ENCODE measurements around the gene MRPL33. TPM values are rescaled to one million over a fixed set of nuclear protein-coding genes. Genes with fewer than 3 reads are reported as not detected.

MRPL33 gene
- polyA plus RNA-seq, 3 donors = 67.4 to 341 (median 331) TPM

- Histone ChIP-seq H3K4me1 (ENCODE audit: control insufficient read depth in 1 of 2, insufficient read depth in 2 of 2, low read length in 2 of 2) (peaks cover 59 to 74% of the 10 kb centered on the region in 2 donors), H3K36me3 (replicated peaks in 1 of 2; ENCODE audit: control insufficient read depth in 1 of 2, insufficient read depth in 2 of 2, low read length in 2 of 2) (no peaks in the 10 kb centered on the region), H3K4me3 (replicated peaks in 1 of 3; ENCODE audit: low read depth in 2 of 3, low read length in 3 of 3) (peak overlapping the region in 1 of 3 experiments; percentile 21), H2AFZ (ENCODE audit: insufficient read depth, low read depth, low read length, poor library complexity, severe bottlenecking) (peak overlapping the region; percentile 52), H3K9ac (ENCODE audit: insufficient read depth, low read length, poor library complexity, severe bottlenecking) (no peak overlapping the region), H3K79me2 (ENCODE audit: insufficient read depth, low read length) (no peaks in the 10 kb centered on the region), H3K27me3 (ENCODE audit: control insufficient read depth in 2 of 2, insufficient read depth in 2 of 2, low read length in 2 of 2) (no peaks in the 10 kb centered on the region), H3K4me2 (replicated peaks; ENCODE audit: extremely low read depth, low read length, poor library complexity, severe bottlenecking) (peak overlapping the region; percentile 31), H3K27ac (ENCODE audit: low read depth in 1 of 2, low read length in 2 of 2) (peak overlapping the region in 1 of 2 donors; percentile 39), H4K20me1 (ENCODE audit: insufficient read depth, low read length) (no peaks in the 10 kb centered on the region), H3K9me3 (replicated peaks in 1 of 2; ENCODE audit: control insufficient read depth in 1 of 2, insufficient read depth in 1 of 2, low read length in 2 of 2) (no peaks in the 10 kb centered on the region)
- H3K27me3 Mint-ChIP-seq (ENCODE audit: low read depth in 3 of 3) = peaks cover 0 to 4% (median 0%) of the 10 kb centered on the region in 3 donors
- no peak for TF ChIP-seq CTCF (IDR thresholded peaks at IDR 0.05)
- peaks cover 66% of the 10 kb centered on the region for H3K4me1 Mint-ChIP-seq
- 79% methylated on average over 4 of the region's 8 CpGs for WGBS (ENCODE audit: insufficient coverage)
- H3K36me3 Mint-ChIP-seq = peaks cover 0 to 8% of the 10 kb centered on the region in 2 donors
- peaks cover 1 to 9% (median 3%) of the 10 kb centered on the region in 7 donors for H3K9me3 Mint-ChIP-seq
- intact Hi-C loops (cut with micrococcal nuclease) = loop anchor here in 1 of 2 donors (5.0 to 10.0 kb wide), 2 partner anchors 38 to 290 kb away; no protein-coding TSS in a partner anchor
- peak overlapping the region in 1 of 2 donors; percentile 62 for H3K4me3 Mint-ChIP-seq
- no peak for DNase-seq
- H3K27ac Mint-ChIP-seq = peak overlapping the region in 6 of 7 donors; percentile 46 to 78 (median 64)
Observed at GRCh38 chr2:27795093-27795834, 23.7 kb downstream of the MRPL33 start.

- Histone ChIP-seq H3K79me2 (ENCODE audit: insufficient read depth, low read length) (no peaks in the 10 kb centered on the region), H3K27me3 (ENCODE audit: control insufficient read depth in 2 of 2, insufficient read depth in 2 of 2, low read length in 2 of 2) (no peaks in the 10 kb centered on the region), H3K4me3 (replicated peaks in 1 of 3; ENCODE audit: low read depth in 2 of 3, low read length in 3 of 3) (peak overlapping the region in 1 of 3 experiments; percentile 21), H3K27ac (ENCODE audit: low read depth in 1 of 2, low read length in 2 of 2) (peak overlapping the region in 1 of 2 donors; percentile 39), H4K20me1 (ENCODE audit: insufficient read depth, low read length) (no peaks in the 10 kb centered on the region), H3K4me1 (ENCODE audit: control insufficient read depth in 1 of 2, insufficient read depth in 2 of 2, low read length in 2 of 2) (peaks cover 60 to 80% of the 10 kb centered on the region in 2 donors), H3K9me3 (replicated peaks in 1 of 2; ENCODE audit: control insufficient read depth in 1 of 2, insufficient read depth in 1 of 2, low read length in 2 of 2) (no peaks in the 10 kb centered on the region), H2AFZ (ENCODE audit: insufficient read depth, low read depth, low read length, poor library complexity, severe bottlenecking) (peak overlapping the region; percentile 50), H3K4me2 (replicated peaks; ENCODE audit: extremely low read depth, low read length, poor library complexity, severe bottlenecking) (peak overlapping the region; percentile 31), H3K36me3 (replicated peaks in 1 of 2; ENCODE audit: control insufficient read depth in 1 of 2, insufficient read depth in 2 of 2, low read length in 2 of 2) (no peaks in the 10 kb centered on the region), H3K9ac (ENCODE audit: insufficient read depth, low read length, poor library complexity, severe bottlenecking) (no peak overlapping the region)
- TF ChIP-seq CTCF (IDR thresholded peaks at IDR 0.05) = no peak
- peak overlapping the region in 1 of 2 donors; percentile 62 for H3K4me3 Mint-ChIP-seq
- intact Hi-C loops (cut with micrococcal nuclease) = loop anchor here in 1 of 2 donors (5.0 to 10.0 kb wide), 2 partner anchors 39 to 289 kb away; no protein-coding TSS in a partner anchor
- peaks cover 0 to 5% of the 10 kb centered on the region in 2 donors for H3K36me3 Mint-ChIP-seq
- H3K9me3 Mint-ChIP-seq = peaks cover 1 to 9% (median 3%) of the 10 kb centered on the region in 7 donors
- no peak for DNase-seq
- H3K4me1 Mint-ChIP-seq = peaks cover 70% of the 10 kb centered on the region
- H3K27ac Mint-ChIP-seq = peak overlapping the region in 4 of 7 donors; percentile 54 to 79 (median 77)
- H3K27me3 Mint-ChIP-seq (ENCODE audit: low read depth in 3 of 3) = peaks cover 0 to 4% (median 0%) of the 10 kb centered on the region in 3 donors
- WGBS (ENCODE audit: insufficient coverage) = 78% methylated on average over 1 of the region's 4 CpGs
Observed at GRCh38 chr2:27795868-27796277, 24.4 kb downstream of the MRPL33 start.
